ENCODE measurements around the gene SOD3.

SOD3 gene

GRCh38 chr4:24808261-24808660, 12.9 kb downstream of the SOD3 start:
- Histone ChIP-seq H3K4me3 (ENCODE audit: low read depth, low read length) (no peak overlapping the region), H3K9me3 (ENCODE audit: control insufficient read depth, insufficient read depth, low read depth, low read length) (no peaks in the 10 kb centered on the region), H3K4me1 (ENCODE audit: control insufficient read depth, insufficient read depth, low read length) (no peaks in the 10 kb centered on the region), H3K27ac (ENCODE audit: extremely low read depth, low read depth, low read length) (no peak overlapping the region), H3K36me3 (ENCODE audit: control insufficient read depth in 2 of 2, insufficient read depth in 1 of 2, low read length in 2 of 2) (no peaks in the 10 kb centered on the region)
- TF ChIP-seq ZFP3 (tag by site-specific recombination; IDR thresholded peaks at IDR 0.05; ENCODE audit: low read depth) (no peak), KLF1 (tag by site-specific recombination; IDR thresholded peaks at IDR 0.05) (no peak), ZNF776 (tag by site-specific recombination; IDR thresholded peaks at IDR 0.05; ENCODE audit: borderline replicate concordance) (no peak), ZNF600 (tag by site-specific recombination; IDR thresholded peaks at IDR 0.05) (no peak), ZNF621 (tag by site-specific recombination; IDR thresholded peaks at IDR 0.05) (no peak), EGR2 (tag by site-specific recombination; IDR thresholded peaks at IDR 0.05; ENCODE audit: low read depth) (no peak), ZBTB26 (tag by site-specific recombination; optimal IDR thresholded peaks at IDR 0.05) (no peak), KLF10 (tag by site-specific recombination; IDR thresholded peaks at IDR 0.05) (no peak), ZNF837 (tag by site-specific recombination; IDR thresholded peaks at IDR 0.05) (no peak), GLI2 (tag by site-specific recombination; IDR thresholded peaks at IDR 0.05; ENCODE audit: borderline replicate concordance, low read depth) (no peak), ZNF670 (tag by site-specific recombination; IDR thresholded peaks at IDR 0.05; ENCODE audit: low read depth) (no peak), ZFP69B (tag by site-specific recombination; IDR thresholded peaks at IDR 0.05) (no peak)
- TF ChIP-seq, protein P1, sequence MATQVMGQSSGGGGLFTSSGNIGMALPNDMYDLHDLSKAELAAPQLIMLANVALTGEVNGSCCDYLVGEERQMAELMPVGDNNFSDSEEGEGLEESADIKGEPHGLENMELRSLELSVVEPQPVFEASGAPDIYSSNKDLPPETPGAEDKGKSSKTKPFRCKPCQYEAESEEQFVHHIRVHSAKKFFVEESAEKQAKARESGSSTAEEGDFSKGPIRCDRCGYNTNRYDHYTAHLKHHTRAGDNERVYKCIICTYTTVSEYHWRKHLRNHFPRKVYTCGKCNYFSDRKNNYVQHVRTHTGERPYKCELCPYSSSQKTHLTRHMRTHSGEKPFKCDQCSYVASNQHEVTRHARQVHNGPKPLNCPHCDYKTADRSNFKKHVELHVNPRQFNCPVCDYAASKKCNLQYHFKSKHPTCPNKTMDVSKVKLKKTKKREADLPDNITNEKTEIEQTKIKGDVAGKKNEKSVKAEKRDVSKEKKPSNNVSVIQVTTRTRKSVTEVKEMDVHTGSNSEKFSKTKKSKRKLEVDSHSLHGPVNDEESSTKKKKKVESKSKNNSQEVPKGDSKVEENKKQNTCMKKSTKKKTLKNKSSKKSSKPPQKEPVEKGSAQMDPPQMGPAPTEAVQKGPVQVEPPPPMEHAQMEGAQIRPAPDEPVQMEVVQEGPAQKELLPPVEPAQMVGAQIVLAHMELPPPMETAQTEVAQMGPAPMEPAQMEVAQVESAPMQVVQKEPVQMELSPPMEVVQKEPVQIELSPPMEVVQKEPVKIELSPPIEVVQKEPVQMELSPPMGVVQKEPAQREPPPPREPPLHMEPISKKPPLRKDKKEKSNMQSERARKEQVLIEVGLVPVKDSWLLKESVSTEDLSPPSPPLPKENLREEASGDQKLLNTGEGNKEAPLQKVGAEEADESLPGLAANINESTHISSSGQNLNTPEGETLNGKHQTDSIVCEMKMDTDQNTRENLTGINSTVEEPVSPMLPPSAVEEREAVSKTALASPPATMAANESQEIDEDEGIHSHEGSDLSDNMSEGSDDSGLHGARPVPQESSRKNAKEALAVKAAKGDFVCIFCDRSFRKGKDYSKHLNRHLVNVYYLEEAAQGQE (tag by site-specific recombination; IDR thresholded peaks at IDR 0.05) = no peak
- TF ChIP-seq, protein P2, sequence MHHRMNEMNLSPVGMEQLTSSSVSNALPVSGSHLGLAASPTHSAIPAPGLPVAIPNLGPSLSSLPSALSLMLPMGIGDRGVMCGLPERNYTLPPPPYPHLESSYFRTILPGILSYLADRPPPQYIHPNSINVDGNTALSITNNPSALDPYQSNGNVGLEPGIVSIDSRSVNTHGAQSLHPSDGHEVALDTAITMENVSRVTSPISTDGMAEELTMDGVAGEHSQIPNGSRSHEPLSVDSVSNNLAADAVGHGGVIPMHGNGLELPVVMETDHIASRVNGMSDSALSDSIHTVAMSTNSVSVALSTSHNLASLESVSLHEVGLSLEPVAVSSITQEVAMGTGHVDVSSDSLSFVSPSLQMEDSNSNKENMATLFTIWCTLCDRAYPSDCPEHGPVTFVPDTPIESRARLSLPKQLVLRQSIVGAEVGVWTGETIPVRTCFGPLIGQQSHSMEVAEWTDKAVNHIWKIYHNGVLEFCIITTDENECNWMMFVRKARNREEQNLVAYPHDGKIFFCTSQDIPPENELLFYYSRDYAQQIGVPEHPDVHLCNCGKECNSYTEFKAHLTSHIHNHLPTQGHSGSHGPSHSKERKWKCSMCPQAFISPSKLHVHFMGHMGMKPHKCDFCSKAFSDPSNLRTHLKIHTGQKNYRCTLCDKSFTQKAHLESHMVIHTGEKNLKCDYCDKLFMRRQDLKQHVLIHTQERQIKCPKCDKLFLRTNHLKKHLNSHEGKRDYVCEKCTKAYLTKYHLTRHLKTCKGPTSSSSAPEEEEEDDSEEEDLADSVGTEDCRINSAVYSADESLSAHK (tag by site-specific recombination; IDR thresholded peaks at IDR 0.05) = no peak
- TF ChIP-seq, protein P3, sequence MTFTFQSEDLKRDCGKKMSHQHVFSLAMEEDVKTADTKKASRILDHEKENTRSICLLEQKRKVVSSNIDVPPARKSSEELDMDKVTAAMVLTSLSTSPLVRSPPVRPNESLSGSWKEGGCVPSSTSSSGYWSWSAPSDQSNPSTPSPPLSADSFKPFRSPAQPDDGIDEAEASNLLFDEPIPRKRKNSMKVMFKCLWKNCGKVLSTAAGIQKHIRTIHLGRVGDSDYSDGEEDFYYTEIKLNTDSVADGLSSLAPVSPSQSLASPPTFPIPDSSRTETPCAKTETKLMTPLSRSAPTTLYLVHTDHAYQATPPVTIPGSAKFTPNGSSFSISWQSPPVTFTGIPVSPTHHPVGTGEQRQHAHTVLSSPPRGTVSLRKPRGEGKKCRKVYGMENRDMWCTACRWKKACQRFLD (tag by site-specific recombination; IDR thresholded peaks at IDR 0.05) = no peak
- ChIA-PET CTCF (no interaction called here), POLR2A (no interaction called here)

- CTCF ChIA-PET = interaction anchor here (0.6 kb wide), 1 partner anchor 376 kb away, joined by 3 read pairs; no protein-coding TSS in a partner anchor
- TF ChIP-seq ZNF23 (tag by site-specific recombination; IDR thresholded peaks at IDR 0.05; ENCODE audit: borderline replicate concordance) (no peak), ZNF140 (tag by site-specific recombination; IDR thresholded peaks at IDR 0.05) (no peak), ZSCAN18 (tag by site-specific recombination; IDR thresholded peaks at IDR 0.05) (no peak), ZNF596 (tag by site-specific recombination; IDR thresholded peaks at IDR 0.05) (no peak), YY2 (tag by site-specific recombination; IDR thresholded peaks at IDR 0.05) (no peak), SALL2 (tag by site-specific recombination; IDR thresholded peaks at IDR 0.05; ENCODE audit: borderline replicate concordance) (no peak), ZNF324 (tag by site-specific recombination; IDR thresholded peaks at IDR 0.05) (no peak), ZFP3 (tag by site-specific recombination; IDR thresholded peaks at IDR 0.05; ENCODE audit: low read depth) (no peak), ZNF391 (tag by site-specific recombination; IDR thresholded peaks at IDR 0.05; ENCODE audit: borderline replicate concordance, low read depth) (no peak), ZNF660 (tag by site-specific recombination; IDR thresholded peaks at IDR 0.05) (no peak), ZNF132 (tag by site-specific recombination; IDR thresholded peaks at IDR 0.05; ENCODE audit: borderline replicate concordance) (no peak)
Measured at GRCh38 chr4:24808955-24809354, 13.6 kb downstream of the SOD3 start.

More at GRCh38 chr4:24808955-24809354, 13.6 kb downstream of the SOD3 start:
- Histone ChIP-seq H3K27ac (ENCODE audit: extremely low read depth, low read depth, low read length) (no peak overlapping the region), H3K9me3 (ENCODE audit: control insufficient read depth, insufficient read depth, low read depth, low read length) (no peaks in the 10 kb centered on the region), H3K36me3 (ENCODE audit: control insufficient read depth in 2 of 2, insufficient read depth in 1 of 2, low read length in 2 of 2) (no peaks in the 10 kb centered on the region), H3K4me1 (ENCODE audit: control insufficient read depth, insufficient read depth, low read length) (no peaks in the 10 kb centered on the region), H3K4me3 (ENCODE audit: low read depth, low read length) (no peak overlapping the region)
- POLR2A ChIA-PET = no interaction called here

Measured in HEK293 (cell line).